Coronary artery (tissue), 2 donors: Measurements from ENCODE around the gene TALDO1.

Source experiments
- DNase-seq: peaks from one replicate; pipeline ENCODE4 v3.0.0-alpha.2; 2017; ENCODE audit warnings: low spot score
- H3K27ac ChIP-seq, 2 donors: fragments of 200-600 bp; sonication (generic); one replicate each; pipeline ENCODE4 v1.5.1; 2016 to 2019
- H3K4me3 ChIP-seq: fragments of 200-600 bp; sonication (generic); 2 replicates; pipeline ENCODE4 v1.5.1; 2016; ENCODE audit warnings: mild to moderate bottlenecking, moderate library complexity
- TF ChIP-seq, protein P1 (sequence below): fragments of 200-600 bp; sonication (generic); IDR thresholded peaks from one replicate; pipeline ENCODE4 v1.5.1; 2019; ENCODE audit warnings: antibody characterized with exemption

Gene TALDO1

GRCh38 chr11:791658-792534 lies 44.6 kb downstream of the TALDO1 start:
- H3K4me3 ChIP-seq, result no peak overlapping the region
- no peak for DNase-seq
- no peak overlapping the region for H3K27ac ChIP-seq
- TF ChIP-seq, protein P1, sequence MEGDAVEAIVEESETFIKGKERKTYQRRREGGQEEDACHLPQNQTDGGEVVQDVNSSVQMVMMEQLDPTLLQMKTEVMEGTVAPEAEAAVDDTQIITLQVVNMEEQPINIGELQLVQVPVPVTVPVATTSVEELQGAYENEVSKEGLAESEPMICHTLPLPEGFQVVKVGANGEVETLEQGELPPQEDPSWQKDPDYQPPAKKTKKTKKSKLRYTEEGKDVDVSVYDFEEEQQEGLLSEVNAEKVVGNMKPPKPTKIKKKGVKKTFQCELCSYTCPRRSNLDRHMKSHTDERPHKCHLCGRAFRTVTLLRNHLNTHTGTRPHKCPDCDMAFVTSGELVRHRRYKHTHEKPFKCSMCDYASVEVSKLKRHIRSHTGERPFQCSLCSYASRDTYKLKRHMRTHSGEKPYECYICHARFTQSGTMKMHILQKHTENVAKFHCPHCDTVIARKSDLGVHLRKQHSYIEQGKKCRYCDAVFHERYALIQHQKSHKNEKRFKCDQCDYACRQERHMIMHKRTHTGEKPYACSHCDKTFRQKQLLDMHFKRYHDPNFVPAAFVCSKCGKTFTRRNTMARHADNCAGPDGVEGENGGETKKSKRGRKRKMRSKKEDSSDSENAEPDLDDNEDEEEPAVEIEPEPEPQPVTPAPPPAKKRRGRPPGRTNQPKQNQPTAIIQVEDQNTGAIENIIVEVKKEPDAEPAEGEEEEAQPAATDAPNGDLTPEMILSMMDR, result no peak

DNA sequence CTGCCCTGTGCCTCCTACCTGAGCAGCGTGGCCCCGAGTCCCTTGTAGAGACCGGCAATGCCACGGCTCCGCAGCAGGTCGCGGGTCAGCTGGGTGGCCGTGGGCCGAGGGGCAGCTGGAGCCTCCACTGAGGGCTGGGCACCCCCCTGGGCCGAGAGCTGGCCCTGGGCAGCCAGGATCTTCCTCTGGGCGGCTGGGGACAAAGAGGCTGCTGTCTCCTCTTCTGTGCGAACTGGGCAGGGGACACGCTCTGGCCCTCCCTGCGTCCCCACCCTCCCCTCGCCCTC lies 45.2 kb downstream of the TALDO1 start:
- DNase-seq, result no peak
- TF ChIP-seq, protein P1, result no peak
- no peak overlapping the region for H3K4me3 ChIP-seq
- H3K27ac ChIP-seq, result no peak overlapping the region

GRCh38 chr11:792873-793272 lies 45.6 kb downstream of the TALDO1 start:
- no peak overlapping the region for H3K4me3 ChIP-seq
- DNase-seq, result no peak
- no peak overlapping the region for H3K27ac ChIP-seq
- TF ChIP-seq, protein P1, result no peak

GRCh38 chr11:793556-793955 lies 46.3 kb downstream of the TALDO1 start:
- H3K27ac ChIP-seq, result no peak overlapping the region
- DNase-seq, result no peak
- H3K4me3 ChIP-seq, result no peak overlapping the region
- TF ChIP-seq, protein P1, result no peak

GRCh38 chr11:794013-794765 lies 46.9 kb downstream of the TALDO1 start:
- H3K27ac ChIP-seq, result no peak overlapping the region
- no peak for DNase-seq
- H3K4me3 ChIP-seq, result no peak overlapping the region
- TF ChIP-seq, protein P1, result no peak

GRCh38 chr11:794766-795633 lies 47.7 kb downstream of the TALDO1 start:
- peak overlapping the region in 1 of 2 donors; percentile 86 for H3K27ac ChIP-seq
- H3K4me3 ChIP-seq, result peak overlapping the region; percentile 87
- DNase-seq, result no peak
- TF ChIP-seq, protein P1, result no peak
